Measurements from ENCODE around the gene SLC38A10. TPM values are rescaled to one million over a fixed set of nuclear protein-coding genes. Genes with fewer than 3 reads are reported as not detected.

SLC38A10 gene
- total RNA-seq, 1 experiment from 2014 or later: 43.8 TPM

GRCh38 chr17:81231766-81232581, 63.1 kb downstream of the SLC38A10 start:
- H3K9ac ChIP-seq (ENCODE audit: extremely low read depth, insufficient read length, low read length): no peak overlapping the region
- H3K23ac ChIP-seq (ENCODE audit: insufficient read length, low read depth, low read length): no peak overlapping the region
- no peak overlapping the region for H3K4ac ChIP-seq (ENCODE audit: low read depth, low read length)
- no peak overlapping the region for H2BK12ac ChIP-seq (ENCODE audit: insufficient read length, low read depth, low read length)
- H4K91ac ChIP-seq (ENCODE audit: insufficient read length, low read depth, low read length): no peak overlapping the region
- Mint-ChIP-seq H3K27me3 (ENCODE audit: low read depth) (no peaks in the 10 kb centered on the region), H3K27ac (no peak overlapping the region), H3K36me3 (ENCODE audit: insufficient read depth in 1 of 3, low read depth in 3 of 3) (peaks cover 11 to 18% (median 14%) of the 10 kb centered on the region in 3 experiments), H3K4me3 (no peak overlapping the region), H3K9me3 (no peaks in the 10 kb centered on the region), H3K4me1 (no peaks in the 10 kb centered on the region)
- DNase-seq: no peak
- no peak overlapping the region for H3K27ac ChIP-seq (ENCODE audit: insufficient read length, low read depth, low read length)
- WGBS (ENCODE audit: extremely low coverage, insufficient read length, low lambda C conversion rate): no CpG with 5 or more reads among the region's 43 CpGs
- H3K18ac ChIP-seq (ENCODE audit: insufficient read length, low read depth, low read length): no peak overlapping the region
- no peak overlapping the region for H3K56ac ChIP-seq (ENCODE audit: insufficient read length, low read depth, low read length)
- no peak overlapping the region for H2BK15ac ChIP-seq (ENCODE audit: low read depth, low read length)
- no peak overlapping the region for H2AK5ac ChIP-seq (ENCODE audit: insufficient read length, low read length)
- no peaks in the 10 kb centered on the region for H3K23me2 ChIP-seq (ENCODE audit: insufficient read length, low read depth, low read length, poor library complexity, severe bottlenecking)
- no peaks in the 10 kb centered on the region for H3K9me3 ChIP-seq (ENCODE audit: control insufficient read depth, low read depth, low read length)
- no peak overlapping the region for H4K8ac ChIP-seq (replicated peaks; ENCODE audit: insufficient read length, low read depth, low read length)
- no peaks in the 10 kb centered on the region for H3K4me1 ChIP-seq (ENCODE audit: insufficient read depth, low read length)
- H2BK20ac ChIP-seq (ENCODE audit: low read depth, low read length, poor library complexity, severe bottlenecking): no peak overlapping the region
- H4K5ac ChIP-seq (ENCODE audit: insufficient read length, low read depth, low read length): no peak overlapping the region
- no peaks in the 10 kb centered on the region for H3K79me2 ChIP-seq (ENCODE audit: insufficient read depth, low read length)
- H3T11ph ChIP-seq (ENCODE audit: low read length): no peak overlapping the region
- H4K20me1 ChIP-seq (ENCODE audit: control insufficient read depth, insufficient read depth, insufficient read length): peaks cover 2% of the 10 kb centered on the region
- H3K4me2 ChIP-seq (ENCODE audit: insufficient read depth, insufficient read length, low read length): no peak overlapping the region
- no peak overlapping the region for H2BK5ac ChIP-seq (ENCODE audit: insufficient read length, low read length)
- no peak for TF ChIP-seq CTCF (conservative IDR thresholded peaks at IDR 0.05)
- no peak overlapping the region for H2BK120ac ChIP-seq (ENCODE audit: low read depth, low read length, poor library complexity, severe bottlenecking)
- H2AFZ ChIP-seq (ENCODE audit: low read length): no peak overlapping the region
- no peak overlapping the region for H3K14ac ChIP-seq (ENCODE audit: insufficient read depth, low read length)
- H3K27me3 ChIP-seq (ENCODE audit: insufficient read depth, low read length): no peaks in the 10 kb centered on the region
- H3K79me1 ChIP-seq (ENCODE audit: insufficient read depth, low read depth, low read length, poor library complexity, severe bottlenecking): no peaks in the 10 kb centered on the region

Measured in H9 (cell line).